Measurements from ENCODE around the gene RO60. TPM values are rescaled to one million over a fixed set of nuclear protein-coding genes. Genes with fewer than 3 reads are reported as not detected.

RO60 gene
- total RNA-seq, 4 donors from 2014 or later, result 112 to 277 (median 168) TPM

- H3K9me3 ChIP-seq, result no peaks in the 10 kb centered on the region
- H3K27me3 ChIP-seq, result no peaks in the 10 kb centered on the region
- peaks cover 26 to 62% (median 50%) of the 10 kb centered on the region in 4 donors for H3K4me1 ChIP-seq
- H3K36me3 ChIP-seq, result no peaks in the 10 kb centered on the region
- under 1% methylated on average over 9 of the region's 9 CpGs for WGBS
- peak overlapping the region; percentile 73 to 87 (median 84) for H3K4me3 ChIP-seq
- intact Hi-C loops (cut with DNase I), result loop anchor here (5.0 kb wide), 1 partner anchor 42 kb away; no protein-coding TSS in a partner anchor
- H3K27ac ChIP-seq (replicated peaks in 1 of 4), result peak overlapping the region; percentile 97 to 98 (median 98)
- TF ChIP-seq CTCF (IDR thresholded peaks at IDR 0.05) (no peak), EP300 (IDR thresholded peaks at IDR 0.05) (no peak), POLR2A (IDR thresholded peaks at IDR 0.05; ENCODE audit: low read depth) (no peak), POLR2AphosphoS5 (IDR thresholded peaks at IDR 0.05) (peak in 1 of 2 donors; percentile 24)
- DNase-seq (ENCODE audit: extremely low spot score), result no peak
Observed at GRCh38 chr1:193060115-193060403, 647 bp downstream of the RO60 start.

GRCh38 chr1:193060406-193060805, 994 bp downstream of the RO60 start:
- intact Hi-C loops (cut with DNase I), result loop anchor here (5.0 kb wide), 1 partner anchor 42 kb away; no protein-coding TSS in a partner anchor
- Histone ChIP-seq H3K27me3 (no peaks in the 10 kb centered on the region), H3K27ac (replicated peaks in 1 of 4) (peak overlapping the region; percentile 97 to 98 (median 98)), H3K4me1 (peaks cover 26 to 62% (median 51%) of the 10 kb centered on the region in 4 donors), H3K36me3 (no peaks in the 10 kb centered on the region), H3K4me3 (peak overlapping the region; percentile 73 to 87 (median 84)), H3K9me3 (no peaks in the 10 kb centered on the region)
- 15% methylated on average over 4 of the region's 4 CpGs for WGBS
- TF ChIP-seq POLR2AphosphoS5 (IDR thresholded peaks at IDR 0.05), result no peak
- no peak for TF ChIP-seq CTCF (IDR thresholded peaks at IDR 0.05)
- TF ChIP-seq POLR2A (IDR thresholded peaks at IDR 0.05; ENCODE audit: low read depth), result no peak
- TF ChIP-seq EP300 (IDR thresholded peaks at IDR 0.05), result no peak
- DNase-seq (ENCODE audit: extremely low spot score), result no peak

GRCh38 chr1:193060938-193061337, 1.5 kb downstream of the RO60 start:
- peak overlapping the region; percentile 97 to 98 (median 98) for H3K27ac ChIP-seq (replicated peaks in 1 of 4)

GRCh38 chr1:193062698-193063463, 3.5 kb downstream of the RO60 start:
- Histone ChIP-seq H3K4me3 (no peak overlapping the region), H3K4me1 (peaks cover 20 to 69% (median 54%) of the 10 kb centered on the region in 4 donors), H3K9me3 (no peaks in the 10 kb centered on the region), H3K27me3 (no peaks in the 10 kb centered on the region), H3K27ac (replicated peaks in 1 of 4) (no peak overlapping the region), H3K36me3 (no peaks in the 10 kb centered on the region)
- TF ChIP-seq CTCF (IDR thresholded peaks at IDR 0.05), result no peak
- no peak for TF ChIP-seq POLR2AphosphoS5 (IDR thresholded peaks at IDR 0.05)
- TF ChIP-seq EP300 (IDR thresholded peaks at IDR 0.05), result no peak
- no peak for TF ChIP-seq POLR2A (IDR thresholded peaks at IDR 0.05; ENCODE audit: low read depth)
- intact Hi-C loops (cut with DNase I), result loop anchor here (5.0 kb wide), 1 partner anchor 39 kb away; no protein-coding TSS in a partner anchor
- DNase-seq (ENCODE audit: extremely low spot score), result no peak
- WGBS, result 93% methylated on average over 4 of the region's 4 CpGs

More at GRCh38 chr1:193060938-193061337, 1.5 kb downstream of the RO60 start:
- Histone ChIP-seq H3K27me3 (no peaks in the 10 kb centered on the region), H3K4me1 (peaks cover 26 to 67% (median 54%) of the 10 kb centered on the region in 4 donors), H3K9me3 (no peaks in the 10 kb centered on the region), H3K4me3 (peak overlapping the region; percentile 73 to 87 (median 84)), H3K36me3 (no peaks in the 10 kb centered on the region)
- DNase-seq (ENCODE audit: extremely low spot score), result no peak
- intact Hi-C loops (cut with DNase I), result loop anchor here (5.0 kb wide), 1 partner anchor 41 kb away; no protein-coding TSS in a partner anchor
- TF ChIP-seq POLR2A (IDR thresholded peaks at IDR 0.05; ENCODE audit: low read depth), result no peak
- TF ChIP-seq EP300 (IDR thresholded peaks at IDR 0.05), result no peak
- no peak for TF ChIP-seq POLR2AphosphoS5 (IDR thresholded peaks at IDR 0.05)
- TF ChIP-seq CTCF (IDR thresholded peaks at IDR 0.05), result no peak
- WGBS, result 11% methylated on average over 2 of the region's 2 CpGs
